Stimulated activated memory B cell treated with anti-CD40 and anti-IgM and Interleukin-4, amounts not matched to agents 10 μg/mL and 1 μg/mL and 100 μg/mL, for 72 hours (primary cell): ENCODE results near the gene BTBD2.

ENCODE experiments used
- ATAC-seq: fragments of 150-1000 bp; cut with Tn5 transposase; 2 replicates; pipeline ENCODE4 v1.10.0; 2021
- H3K27ac Mint-ChIP-seq: one replicate; pipeline ENCODE4 v1.8.0; 2022; ENCODE audit warnings: mild to moderate bottlenecking, mixed read lengths
- H3K27me3 Mint-ChIP-seq: one replicate; pipeline ENCODE4 v1.8.0; 2022; ENCODE audit warnings: mixed read lengths
- H3K36me3 Mint-ChIP-seq: one replicate; pipeline ENCODE4 v1.8.0; 2022; ENCODE audit warnings: mixed read lengths
- H3K4me1 Mint-ChIP-seq: one replicate; pipeline ENCODE4 v1.8.0; 2022; ENCODE audit warnings: mixed read lengths
- H3K4me3 Mint-ChIP-seq: one replicate; pipeline ENCODE4 v1.8.0; 2022; ENCODE audit warnings: mild to moderate bottlenecking, moderate library complexity, mixed read lengths
- H3K9me3 Mint-ChIP-seq: one replicate; pipeline ENCODE4 v1.8.0; 2022; ENCODE audit warnings: mixed read lengths

Gene BTBD2

DNA sequence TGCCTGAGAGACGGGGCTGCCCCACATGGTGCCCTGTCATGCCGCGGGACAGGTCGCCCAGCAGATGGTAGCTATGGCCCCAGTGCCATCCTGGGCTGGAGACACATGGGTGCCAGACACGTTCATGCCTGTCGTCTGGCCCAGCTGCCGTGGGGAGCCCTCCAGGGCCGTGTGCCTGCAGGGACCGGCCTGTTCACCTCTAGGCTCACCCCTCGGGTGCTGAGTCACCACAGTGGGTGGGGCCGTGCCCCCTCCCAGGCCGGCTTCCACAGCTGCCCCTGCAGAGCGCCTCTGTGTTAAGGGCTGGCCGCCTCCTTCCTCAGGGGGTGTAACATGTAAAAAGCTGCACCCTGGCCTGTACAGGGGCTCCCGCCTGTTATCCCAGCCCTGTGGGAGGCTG is 38.4 kb downstream of the BTBD2 start:
- peaks cover 34% of the 10 kb centered on the region for H3K36me3 Mint-ChIP-seq
- H3K9me3 Mint-ChIP-seq = no peaks in the 10 kb centered on the region
- no peak overlapping the region for H3K27ac Mint-ChIP-seq
- ATAC-seq = no peak
- H3K4me1 Mint-ChIP-seq = peaks cover 22% of the 10 kb centered on the region
- H3K27me3 Mint-ChIP-seq = no peaks in the 10 kb centered on the region
- no peak overlapping the region for H3K4me3 Mint-ChIP-seq

GRCh38 chr19:1975162-1975480 is 40.4 kb downstream of the BTBD2 start:
- peak overlapping the region; percentile 14 for H3K27ac Mint-ChIP-seq
- no peaks in the 10 kb centered on the region for H3K9me3 Mint-ChIP-seq
- no peak for ATAC-seq
- peaks cover 25% of the 10 kb centered on the region for H3K36me3 Mint-ChIP-seq
- peaks cover 25% of the 10 kb centered on the region for H3K4me1 Mint-ChIP-seq
- H3K27me3 Mint-ChIP-seq = no peaks in the 10 kb centered on the region
- no peak overlapping the region for H3K4me3 Mint-ChIP-seq

- no peak for ATAC-seq
- peak overlapping the region; percentile 14 for H3K27ac Mint-ChIP-seq
Measured at GRCh38 chr19:1974381-1975161, 40.9 kb downstream of the BTBD2 start.

GRCh38 chr19:1970806-1971502 is 44.6 kb downstream of the BTBD2 start:
- Mint-ChIP-seq H3K27me3 (no peaks in the 10 kb centered on the region), H3K4me1 (peaks cover 34% of the 10 kb centered on the region), H3K27ac (no peak overlapping the region), H3K36me3 (peaks cover 32% of the 10 kb centered on the region), H3K9me3 (no peaks in the 10 kb centered on the region), H3K4me3 (no peak overlapping the region)
- ATAC-seq = no peak

More at GRCh38 chr19:1974381-1975161, 40.9 kb downstream of the BTBD2 start:
- Mint-ChIP-seq H3K27me3 (no peaks in the 10 kb centered on the region), H3K4me3 (no peak overlapping the region), H3K36me3 (peaks cover 28% of the 10 kb centered on the region), H3K4me1 (peaks cover 25% of the 10 kb centered on the region), H3K9me3 (no peaks in the 10 kb centered on the region)

- no peak for ATAC-seq
- Mint-ChIP-seq H3K4me1 (peaks cover 36% of the 10 kb centered on the region), H3K36me3 (peaks cover 33% of the 10 kb centered on the region), H3K9me3 (no peaks in the 10 kb centered on the region), H3K27me3 (no peaks in the 10 kb centered on the region), H3K4me3 (no peak overlapping the region), H3K27ac (no peak overlapping the region)
Measured at GRCh38 chr19:1970003-1970805, 45.3 kb downstream of the BTBD2 start.

GRCh38 chr19:1969176-1970002 is 46.1 kb downstream of the BTBD2 start:
- Mint-ChIP-seq H3K4me3 (no peak overlapping the region), H3K36me3 (peaks cover 28% of the 10 kb centered on the region), H3K4me1 (peaks cover 36% of the 10 kb centered on the region), H3K27me3 (no peaks in the 10 kb centered on the region), H3K9me3 (no peaks in the 10 kb centered on the region), H3K27ac (no peak overlapping the region)
- ATAC-seq = no peak

- H3K27me3 Mint-ChIP-seq = no peaks in the 10 kb centered on the region
- no peak overlapping the region for H3K27ac Mint-ChIP-seq
- H3K36me3 Mint-ChIP-seq = peaks cover 26% of the 10 kb centered on the region
- H3K4me3 Mint-ChIP-seq = no peak overlapping the region
- peaks cover 28% of the 10 kb centered on the region for H3K4me1 Mint-ChIP-seq
- H3K9me3 Mint-ChIP-seq = no peaks in the 10 kb centered on the region
- no peak for ATAC-seq
Measured at GRCh38 chr19:1968279-1969175, 47.0 kb downstream of the BTBD2 start.

DNA sequence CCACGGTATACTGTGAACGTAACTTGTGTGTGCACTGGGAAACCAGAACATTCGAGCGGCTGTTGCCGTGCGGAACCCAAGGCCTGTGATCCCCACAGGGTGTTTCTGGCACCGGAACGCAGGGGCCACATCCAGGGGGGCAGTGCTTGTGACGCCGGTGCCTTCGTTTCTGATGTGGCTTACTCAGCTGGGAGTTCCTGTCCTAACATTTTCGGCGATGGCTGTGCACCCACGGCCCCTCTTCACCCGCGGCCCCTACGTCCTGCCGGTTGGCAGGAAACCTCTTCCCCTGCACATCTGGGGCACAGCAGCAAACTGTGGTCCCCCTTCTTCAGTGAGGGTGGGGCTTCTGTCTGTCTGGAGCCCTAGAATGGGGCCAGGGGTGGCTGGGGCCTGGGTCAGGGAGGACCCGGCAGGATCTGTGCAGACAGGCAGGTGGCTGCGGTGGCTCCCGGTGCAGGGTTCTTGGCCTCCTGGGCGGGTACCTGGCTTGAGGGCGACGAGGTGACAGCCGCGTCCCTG is 48.4 kb downstream of the BTBD2 start:
- ATAC-seq = peak; percentile 20
- Mint-ChIP-seq H3K27me3 (no peaks in the 10 kb centered on the region), H3K27ac (no peak overlapping the region), H3K4me3 (no peak overlapping the region), H3K9me3 (no peaks in the 10 kb centered on the region), H3K36me3 (peaks cover 18% of the 10 kb centered on the region), H3K4me1 (peaks cover 15% of the 10 kb centered on the region)

DNA sequence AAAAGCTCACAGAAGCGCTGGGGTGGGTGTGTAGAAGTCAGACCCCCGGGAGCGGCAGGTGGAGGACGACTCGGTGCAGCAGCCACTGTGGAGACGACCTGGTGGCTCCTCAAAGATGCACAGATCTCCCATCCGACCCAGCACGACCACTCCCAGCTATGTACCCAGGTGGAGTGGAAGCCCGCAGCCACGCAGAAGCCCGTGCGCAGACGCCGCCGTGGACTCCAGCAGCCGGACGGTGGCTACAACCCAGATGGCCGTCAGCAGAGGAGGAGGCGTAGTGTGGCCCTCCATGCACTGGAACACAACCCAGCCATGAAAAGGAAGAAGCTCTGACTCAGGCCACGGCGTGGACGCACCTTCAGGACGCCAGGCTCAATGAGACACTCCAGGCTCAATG is 52.8 kb downstream of the BTBD2 start:
- H3K4me1 Mint-ChIP-seq = peaks cover 32% of the 10 kb centered on the region
- no peak for ATAC-seq
- no peaks in the 10 kb centered on the region for H3K9me3 Mint-ChIP-seq
- no peaks in the 10 kb centered on the region for H3K27me3 Mint-ChIP-seq
- H3K27ac Mint-ChIP-seq = no peak overlapping the region
- H3K4me3 Mint-ChIP-seq = no peak overlapping the region
- peaks cover 6% of the 10 kb centered on the region for H3K36me3 Mint-ChIP-seq

DNA sequence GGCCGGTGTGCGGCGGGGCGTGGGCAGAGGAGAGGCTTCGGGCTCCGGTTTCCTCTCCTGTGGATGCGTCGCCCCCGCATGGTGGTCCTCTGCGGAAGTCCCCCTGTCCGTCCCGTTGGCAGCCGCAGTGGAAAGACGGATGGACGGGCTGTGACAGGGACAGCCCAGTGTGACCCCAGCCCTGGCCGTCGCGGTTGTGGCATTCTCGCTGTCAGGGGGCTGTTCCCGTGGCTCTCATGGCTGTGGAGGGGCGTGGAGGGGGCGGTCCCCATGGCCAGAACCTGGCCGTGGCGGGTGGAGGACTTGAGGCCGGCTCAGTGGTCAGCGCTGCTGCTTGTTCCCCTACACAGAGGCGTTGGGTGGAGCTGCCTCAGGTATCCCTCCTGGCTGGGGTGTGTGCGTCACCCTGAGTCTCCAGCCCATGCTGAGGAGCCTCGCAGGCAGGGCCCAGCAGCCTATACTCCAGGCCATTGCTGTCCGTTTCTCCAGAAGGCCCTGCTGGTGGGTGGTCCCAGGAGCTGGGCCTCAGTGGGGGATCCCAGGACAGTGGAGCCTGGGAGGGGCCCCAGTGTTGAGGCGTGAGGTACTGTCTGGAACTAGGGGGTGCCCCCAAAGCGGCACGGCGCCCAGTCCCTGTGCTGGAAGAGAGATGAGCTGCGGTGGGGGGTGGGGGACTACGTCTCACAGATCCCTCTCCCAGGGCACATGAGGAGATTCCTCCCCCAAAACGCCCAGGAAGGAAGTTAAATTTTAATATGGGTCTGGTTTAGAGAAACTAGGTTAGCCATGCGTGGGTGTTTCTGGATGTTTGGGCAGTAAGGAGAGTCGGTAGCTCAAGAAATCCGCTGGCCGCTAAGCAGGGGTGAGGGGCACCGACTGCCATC is 54.3 kb downstream of the BTBD2 start:
- Mint-ChIP-seq H3K9me3 (no peaks in the 10 kb centered on the region), H3K4me3 (no peak overlapping the region), H3K27ac (peak overlapping the region; percentile 75), H3K36me3 (peaks cover 5% of the 10 kb centered on the region), H3K27me3 (no peaks in the 10 kb centered on the region), H3K4me1 (peaks cover 41% of the 10 kb centered on the region)
- peak; percentile 45 for ATAC-seq

- no peaks in the 10 kb centered on the region for H3K36me3 Mint-ChIP-seq
- H3K4me3 Mint-ChIP-seq = no peak overlapping the region
- H3K27ac Mint-ChIP-seq = peak overlapping the region; percentile 75
- peak; percentile 28 for ATAC-seq
- H3K4me1 Mint-ChIP-seq = peaks cover 37% of the 10 kb centered on the region
- no peaks in the 10 kb centered on the region for H3K9me3 Mint-ChIP-seq
- H3K27me3 Mint-ChIP-seq = no peaks in the 10 kb centered on the region
Measured at GRCh38 chr19:1959928-1960589, 55.5 kb downstream of the BTBD2 start.

- Mint-ChIP-seq H3K4me3 (no peak overlapping the region), H3K4me1 (peaks cover 37% of the 10 kb centered on the region), H3K9me3 (no peaks in the 10 kb centered on the region), H3K36me3 (no peaks in the 10 kb centered on the region), H3K27ac (no peak overlapping the region), H3K27me3 (no peaks in the 10 kb centered on the region)
- ATAC-seq = no peak
Measured at GRCh38 chr19:1957562-1958248, 57.8 kb downstream of the BTBD2 start.
